Sigmoid colon (tissue), 7 donors: ENCODE measurements around the gene TOGARAM2. TPM values are rescaled to one million over a fixed set of nuclear protein-coding genes. Genes with fewer than 3 reads are reported as not detected.

Experiments
- DNase-seq: peaks from one replicate; pipeline ENCODE4 v3.0.0-alpha.2; 2019
- H3K27ac ChIP-seq, 4 donors: fragments of 200-600 bp; sonication (generic); one replicate each; pipeline ENCODE4 v1.5.1; 2016 to 2019; ENCODE audit warnings: mild to moderate bottlenecking in 1 of 4
- H3K27me3 ChIP-seq, 3 donors: fragments of 200-600 bp; sonication (generic); one replicate each; pipeline ENCODE4 v1.5.1; 2019; ENCODE audit warnings: mild to moderate bottlenecking in 1 of 3
- H3K36me3 ChIP-seq, 4 donors: fragments of 200-600 bp; sonication (generic); one replicate each; pipeline ENCODE4 v1.5.1; 2016 to 2019
- H3K4me1 ChIP-seq, 4 donors: fragments of 200-600 bp; sonication (generic); one replicate each; pipeline ENCODE4 v1.5.1; 2017 to 2019
- H3K4me3 ChIP-seq, 4 donors: fragments of 200-600 bp; sonication (generic); one replicate each; pipeline ENCODE4 v1.5.1; 2017 to 2019; ENCODE audit warnings: mild to moderate bottlenecking in 2 of 4, moderate library complexity in 1 of 4
- H3K9me3 ChIP-seq, 4 donors: fragments of 200-600 bp in 3 of 4; sonication (generic) in 3 of 4; one replicate each; pipeline versions ENCODE4 v1.5.1 to v1.6.1; 2013 to 2019
- EP300 ChIP-seq, 4 donors: sonication (generic); formaldehyde crosslinking; IDR thresholded peaks; one replicate each; pipeline ENCODE4 v1.6.1; 2017; ENCODE audit warnings: antibody characterized with exemption in 4 of 4
- POLR2A ChIP-seq, 2 donors: fragments of 450-650 bp; IDR thresholded peaks; one replicate each; pipeline ENCODE4 v1.6.1; 2016; ENCODE audit warnings: antibody characterized with exemption in 2 of 2, mild to moderate bottlenecking in 2 of 2, moderate library complexity in 2 of 2
- POLR2AphosphoS5 ChIP-seq, 4 donors: sonication (generic); formaldehyde crosslinking; IDR thresholded peaks; one replicate each; pipeline ENCODE4 v1.6.1; 2017; ENCODE audit warnings: antibody characterized with exemption in 4 of 4
- WGBS, 2 donors: extraction: QIAGEN DNeasy Blood & Tissue Kit; methylation state at CpG; one replicate each; pipeline ENCODE4 v1.1.7; 2013; 5-methylcytosine and 5-hydroxymethylcytosine counted together
- intact Hi-C: fragments of 100-400 bp; cut with DNase I; formaldehyde crosslinking; loops from one replicate; pipeline ENCODE4 v1.15.1; 2023
- polyA plus RNA-seq, 3 donors: library from polyadenylated mRNA; stranded (reverse); fragments of 200-250 nt; gene quantifications; one replicate each; pipeline ENCODE4 v1.2.3, GENCODE V29; 2013
- total RNA-seq, 4 donors: library from RNA; depleted of rRNA; stranded (reverse); fragments of >200 nt; gene quantifications; one replicate each; pipeline ENCODE4 v1.1.0, GENCODE V29; 2016
- TF ChIP-seq, protein P1 (sequence below), 4 experiments: fragments of 450-650 bp in 3 of 4; fragments of 200-600 bp in 1 of 4; IDR thresholded peaks; one replicate each; pipeline ENCODE4 v1.5.1; 2016 to 2019; ENCODE audit warnings: antibody characterized with exemption in 4 of 4, mild to moderate bottlenecking in 3 of 4, moderate library complexity in 2 of 4
- donor health status: healthy with polysubstance abuse.
- donor health status: Bipolar disorder and iron deficiency.
- donor health status: healthy.

The TOGARAM2 gene
- total and polyA plus RNA-seq, 7 donors = 0.23 to 3.2 (median 0.82) TPM; not detected in 2

- 87 to 91% methylated on average over 9 of the region's 9 CpGs for WGBS, 2 donors
- peaks cover 0 to 31% (median 22%) of the 10 kb centered on the region in 4 donors for H3K4me1 ChIP-seq
- H3K27ac ChIP-seq = no peak overlapping the region
- intact Hi-C loops = no loop called here
- no peaks in the 10 kb centered on the region for H3K9me3 ChIP-seq
- no peak for DNase-seq
- no peaks in the 10 kb centered on the region for H3K27me3 ChIP-seq
- no peak overlapping the region for H3K4me3 ChIP-seq
- H3K36me3 ChIP-seq = no peaks in the 10 kb centered on the region
- TF ChIP-seq, protein P1, sequence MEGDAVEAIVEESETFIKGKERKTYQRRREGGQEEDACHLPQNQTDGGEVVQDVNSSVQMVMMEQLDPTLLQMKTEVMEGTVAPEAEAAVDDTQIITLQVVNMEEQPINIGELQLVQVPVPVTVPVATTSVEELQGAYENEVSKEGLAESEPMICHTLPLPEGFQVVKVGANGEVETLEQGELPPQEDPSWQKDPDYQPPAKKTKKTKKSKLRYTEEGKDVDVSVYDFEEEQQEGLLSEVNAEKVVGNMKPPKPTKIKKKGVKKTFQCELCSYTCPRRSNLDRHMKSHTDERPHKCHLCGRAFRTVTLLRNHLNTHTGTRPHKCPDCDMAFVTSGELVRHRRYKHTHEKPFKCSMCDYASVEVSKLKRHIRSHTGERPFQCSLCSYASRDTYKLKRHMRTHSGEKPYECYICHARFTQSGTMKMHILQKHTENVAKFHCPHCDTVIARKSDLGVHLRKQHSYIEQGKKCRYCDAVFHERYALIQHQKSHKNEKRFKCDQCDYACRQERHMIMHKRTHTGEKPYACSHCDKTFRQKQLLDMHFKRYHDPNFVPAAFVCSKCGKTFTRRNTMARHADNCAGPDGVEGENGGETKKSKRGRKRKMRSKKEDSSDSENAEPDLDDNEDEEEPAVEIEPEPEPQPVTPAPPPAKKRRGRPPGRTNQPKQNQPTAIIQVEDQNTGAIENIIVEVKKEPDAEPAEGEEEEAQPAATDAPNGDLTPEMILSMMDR (IDR thresholded peaks at IDR 0.05) = no peak
- no peak for TF ChIP-seq POLR2AphosphoS5 (IDR thresholded peaks at IDR 0.05)
- TF ChIP-seq POLR2A (IDR thresholded peaks at IDR 0.05) = no peak
- no peak for TF ChIP-seq EP300 (IDR thresholded peaks at IDR 0.05)
Observed at GRCh38 chr2:29009270-29009669, 28.2 kb downstream of the TOGARAM2 start.

DNA sequence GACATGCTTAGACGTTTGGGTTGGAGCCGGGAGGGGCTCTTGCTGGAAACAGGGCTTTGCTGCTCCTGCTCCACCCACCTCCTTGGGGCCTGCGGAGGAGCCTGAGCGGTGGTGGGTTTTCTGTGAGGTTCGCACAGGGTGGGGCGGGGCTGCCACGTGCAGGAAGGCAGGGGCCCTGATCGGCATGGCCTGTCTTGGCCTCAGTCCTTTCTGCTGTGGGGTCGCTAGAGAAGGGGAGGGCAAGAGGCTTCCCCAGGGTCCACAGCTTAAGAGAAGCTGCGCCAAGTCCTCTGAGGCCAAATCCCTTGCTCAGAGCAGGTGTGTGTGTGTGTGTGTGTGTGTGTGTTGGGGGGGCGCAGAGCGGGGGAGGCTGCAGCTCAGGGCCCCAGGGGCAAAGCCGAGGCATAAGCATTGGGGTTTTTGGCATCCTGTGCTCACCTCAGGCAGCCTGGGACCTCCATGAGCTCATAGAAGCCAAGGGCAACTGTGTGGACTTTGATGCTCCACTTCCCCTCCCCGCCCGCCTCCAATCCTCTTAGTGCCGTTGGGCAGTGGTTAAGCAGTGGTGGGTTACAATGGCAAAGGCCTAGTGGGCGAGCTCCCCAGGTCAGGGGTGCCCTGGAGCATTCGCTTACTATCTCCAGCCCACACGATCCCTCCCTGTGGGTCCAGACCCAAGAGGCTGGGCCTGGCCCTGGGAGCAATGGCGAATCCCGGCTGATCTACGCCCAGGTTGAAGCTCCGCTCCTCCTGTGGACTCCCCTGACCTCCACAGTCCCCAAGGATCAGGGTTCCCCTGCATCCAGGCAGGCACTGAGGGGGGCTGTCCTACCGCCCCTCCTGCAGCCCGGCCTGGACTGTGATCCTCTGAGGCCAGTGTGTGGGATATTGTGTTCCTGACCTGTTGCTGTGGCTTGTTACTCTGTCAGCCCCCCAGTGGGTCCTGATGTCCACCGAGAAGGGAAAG, 28.9 kb downstream of the TOGARAM2 start:
- Histone ChIP-seq H3K36me3 (no peaks in the 10 kb centered on the region), H3K4me1 (peaks cover 0 to 31% (median 22%) of the 10 kb centered on the region in 4 donors), H3K9me3 (no peaks in the 10 kb centered on the region), H3K4me3 (no peak overlapping the region), H3K27ac (no peak overlapping the region), H3K27me3 (no peaks in the 10 kb centered on the region)
- WGBS, 2 donors = 70 to 85% methylated on average over 26 of the region's 26 CpGs
- TF ChIP-seq POLR2AphosphoS5 (IDR thresholded peaks at IDR 0.05) = no peak
- no peak for TF ChIP-seq POLR2A (IDR thresholded peaks at IDR 0.05)
- TF ChIP-seq, protein P1 (IDR thresholded peaks at IDR 0.05) = no peak
- TF ChIP-seq EP300 (IDR thresholded peaks at IDR 0.05) = no peak
- intact Hi-C loops = no loop called here
- no peak for DNase-seq

DNA sequence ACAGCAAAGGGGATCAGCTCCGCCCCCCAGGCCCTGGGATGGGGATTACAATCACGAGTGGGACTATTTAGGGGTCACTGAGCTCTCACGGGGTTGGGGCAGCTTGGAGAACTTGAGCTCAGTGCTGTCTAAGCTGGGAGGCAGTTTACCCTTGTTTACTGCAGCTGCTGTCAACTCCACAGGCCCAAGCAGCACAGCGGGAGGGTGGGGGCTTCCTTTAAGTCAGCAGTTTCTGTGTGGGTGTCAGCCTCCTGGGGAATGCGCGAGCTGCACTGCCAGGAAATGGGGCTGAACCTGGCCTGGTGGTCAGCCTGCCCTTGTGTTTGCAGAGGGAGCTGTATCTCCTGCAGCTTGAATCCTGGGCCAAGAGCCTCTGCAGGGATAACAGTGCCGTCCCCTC, 29.8 kb downstream of the TOGARAM2 start:
- TF ChIP-seq POLR2AphosphoS5 (IDR thresholded peaks at IDR 0.05) (no peak), POLR2A (IDR thresholded peaks at IDR 0.05) (no peak), EP300 (IDR thresholded peaks at IDR 0.05) (no peak)
- TF ChIP-seq, protein P1 (IDR thresholded peaks at IDR 0.05) = no peak
- Histone ChIP-seq H3K4me3 (no peak overlapping the region), H3K27ac (peak overlapping the region in 1 of 4 donors; percentile 14), H3K36me3 (no peaks in the 10 kb centered on the region), H3K4me1 (peaks cover 0 to 31% (median 22%) of the 10 kb centered on the region in 4 donors), H3K9me3 (no peaks in the 10 kb centered on the region), H3K27me3 (no peaks in the 10 kb centered on the region)
- WGBS, 2 donors = 38 to 57% methylated on average over 7 of the region's 7 CpGs
- no peak for DNase-seq
- intact Hi-C loops = no loop called here

- no peak for DNase-seq
- Histone ChIP-seq H3K4me1 (peaks cover 0 to 31% (median 22%) of the 10 kb centered on the region in 4 donors), H3K27ac (peak overlapping the region in 1 of 4 donors; percentile 54), H3K4me3 (no peak overlapping the region), H3K27me3 (no peaks in the 10 kb centered on the region), H3K9me3 (no peaks in the 10 kb centered on the region), H3K36me3 (no peaks in the 10 kb centered on the region)
- TF ChIP-seq, protein P1 (IDR thresholded peaks at IDR 0.05) = no peak
- TF ChIP-seq POLR2A (IDR thresholded peaks at IDR 0.05) (no peak), EP300 (IDR thresholded peaks at IDR 0.05) (no peak), POLR2AphosphoS5 (IDR thresholded peaks at IDR 0.05) (no peak)
- WGBS, 2 donors = 18 to 31% methylated on average over 19 of the region's 19 CpGs
- intact Hi-C loops = no loop called here
Observed at GRCh38 chr2:29011418-29012060, 30.4 kb downstream of the TOGARAM2 start.
